GM11168 (cell line): ENCODE measurements around the gene SLC13A3.

ENCODE experiments used
- in situ Hi-C: fragments of 300-500 bp; cut with MboI; formaldehyde crosslinking; loops from one replicate; pipeline ENCODE4 v1.12.0; 2022; ENCODE audit warnings: low sequenced_read_pairs; ENCODE audit not compliant: unreplicated experiment

SLC13A3 gene

GRCh38 chr20:46657618-46658017 lies 6.4 kb upstream of the SLC13A3 start:
- in situ Hi-C loops: no loop called here

GRCh38 chr20:46657137-46657536 lies 5.9 kb upstream of the SLC13A3 start:
- in situ Hi-C loops: no loop called here

- in situ Hi-C loops: no loop called here
These were observed 1.4 kb upstream of the SLC13A3 start for GRCh38 chr20:46652699-46653098.

GRCh38 chr20:46650575-46651090 lies 626 bp downstream of the SLC13A3 start:
- in situ Hi-C loops: no loop called here

- in situ Hi-C loops: no loop called here
These were observed 1.2 kb downstream of the SLC13A3 start for GRCh38 chr20:46649965-46650542.

- in situ Hi-C loops: no loop called here
These were observed 1.7 kb downstream of the SLC13A3 start for GRCh38 chr20:46649650-46649949.

- in situ Hi-C loops: no loop called here
These were observed 2.2 kb downstream of the SLC13A3 start for GRCh38 chr20:46648903-46649649.

- in situ Hi-C loops: no loop called here
These were observed 3.8 kb downstream of the SLC13A3 start for GRCh38 chr20:46647469-46647868.

- in situ Hi-C loops: no loop called here
These were observed 4.4 kb downstream of the SLC13A3 start for GRCh38 chr20:46646659-46647380.

- in situ Hi-C loops: no loop called here
These were observed 5.1 kb downstream of the SLC13A3 start for GRCh38 chr20:46646122-46646521.

GRCh38 chr20:46644733-46645132 lies 6.5 kb downstream of the SLC13A3 start:
- in situ Hi-C loops: no loop called here

- in situ Hi-C loops: no loop called here
These were observed 7.1 kb downstream of the SLC13A3 start for GRCh38 chr20:46644160-46644559.

GRCh38 chr20:46642969-46643343 lies 8.3 kb downstream of the SLC13A3 start:
- in situ Hi-C loops: no loop called here

GRCh38 chr20:46642265-46642968 lies 8.8 kb downstream of the SLC13A3 start:
- in situ Hi-C loops: no loop called here

- in situ Hi-C loops: no loop called here
These were observed 9.8 kb downstream of the SLC13A3 start for GRCh38 chr20:46641424-46641823.

GRCh38 chr20:46640536-46641311 lies 10.5 kb downstream of the SLC13A3 start:
- in situ Hi-C loops: no loop called here

- in situ Hi-C loops: no loop called here
These were observed 11.2 kb downstream of the SLC13A3 start for GRCh38 chr20:46640044-46640443.

GRCh38 chr20:46639587-46639986 lies 11.7 kb downstream of the SLC13A3 start:
- in situ Hi-C loops: no loop called here

GRCh38 chr20:46638898-46639274 lies 12.4 kb downstream of the SLC13A3 start:
- in situ Hi-C loops: no loop called here
